GM21528 (cell line): Measurements from ENCODE around the gene SIX6.

ENCODE experiments used
- ATAC-seq: cut with Tn5 transposase; IDR thresholded peaks from one replicate; pipeline ENCODE4 v1.9.1; 2021; ENCODE audit warnings: mild to moderate bottlenecking, moderate library complexity; ENCODE audit not compliant: unreplicated experiment, low FRiP score

Gene SIX6

GRCh38 chr14:60512973-60513571 is 4.1 kb downstream of the SIX6 start:
- no peak for ATAC-seq

- ATAC-seq: no peak
Observed at GRCh38 chr14:60514378-60514740, 5.4 kb downstream of the SIX6 start.

DNA sequence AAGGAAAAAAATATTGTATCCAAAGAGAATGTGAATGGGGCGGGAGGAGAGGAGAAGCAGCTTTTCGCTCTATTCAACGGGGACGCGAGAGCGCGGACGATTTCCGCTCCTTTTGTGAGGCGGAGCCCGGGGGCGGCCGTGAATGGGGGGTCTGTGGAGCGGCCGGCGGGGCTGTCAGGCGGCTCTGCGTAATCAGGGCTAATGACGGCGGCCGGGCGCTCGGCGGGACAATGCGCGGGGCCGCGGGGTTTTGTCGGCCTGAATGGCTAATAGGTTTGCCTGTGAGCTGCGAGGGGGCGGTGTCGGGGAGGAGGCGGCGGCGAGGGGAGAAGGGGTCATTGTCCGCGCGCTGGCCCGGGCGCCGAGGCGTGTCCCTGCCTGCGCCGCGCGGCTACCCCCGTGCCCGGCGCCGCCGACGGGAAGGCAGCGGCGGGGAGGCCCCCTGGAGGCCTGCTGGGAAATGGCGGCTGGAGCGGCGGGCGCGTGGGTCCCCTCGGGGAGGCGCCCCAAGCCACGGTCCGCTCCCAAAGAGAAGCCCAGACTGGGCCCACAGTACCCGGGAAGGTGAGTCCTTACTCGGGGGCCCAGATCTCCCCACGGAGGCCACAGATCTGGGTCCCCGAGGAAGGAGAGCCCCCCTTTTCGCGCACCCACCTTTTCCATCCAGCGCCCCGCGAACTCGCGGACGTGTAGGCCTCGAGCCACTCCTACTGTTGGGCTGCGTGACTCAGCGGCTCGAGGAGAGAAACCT is 6.0 kb downstream of the SIX6 start:
- no peak for ATAC-seq

- no peak for ATAC-seq
Observed at GRCh38 chr14:60515511-60516289, 6.8 kb downstream of the SIX6 start.

DNA sequence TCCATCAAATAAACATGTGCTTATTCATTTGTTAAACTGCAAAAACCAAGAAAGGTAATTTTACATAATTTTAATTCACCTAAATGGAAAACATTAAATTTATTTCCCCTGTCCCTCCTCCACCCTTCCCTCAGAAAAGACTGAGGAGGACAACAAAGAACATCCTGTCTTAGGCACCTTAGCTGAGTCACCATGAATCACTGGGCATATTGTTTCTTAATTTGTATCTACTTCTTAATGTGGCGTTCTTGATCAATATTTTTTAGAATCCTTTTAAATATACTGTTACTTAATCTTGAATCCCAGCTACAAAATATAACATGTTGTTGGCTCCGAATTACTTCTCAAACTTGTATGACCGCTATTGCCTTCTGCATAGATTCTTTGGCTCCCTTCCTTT is 23.5 kb downstream of the SIX6 start:
- ATAC-seq: no peak

GRCh38 chr14:60537663-60538062 is 28.7 kb downstream of the SIX6 start:
- no peak for ATAC-seq

GRCh38 chr14:60544659-60545058 is 35.7 kb downstream of the SIX6 start:
- no peak for ATAC-seq

DNA sequence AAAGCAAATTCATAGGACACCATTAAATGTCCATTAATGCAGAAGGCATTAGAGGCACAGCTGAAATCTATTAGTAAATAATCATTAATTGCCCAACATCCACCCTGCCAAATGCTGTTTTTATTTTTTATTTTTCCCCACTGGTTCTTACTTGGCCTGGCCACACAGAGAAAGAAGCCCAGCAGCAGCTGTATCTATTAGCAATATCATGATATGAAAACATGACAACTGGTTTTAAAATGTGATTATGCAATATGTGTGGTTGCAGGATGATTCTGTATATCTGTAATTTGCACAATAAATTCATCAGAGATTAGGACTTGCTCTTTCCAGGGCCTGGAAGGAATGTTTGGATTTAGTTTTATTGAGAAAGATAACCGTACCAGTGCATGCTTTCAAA is 44.9 kb downstream of the SIX6 start:
- no peak for ATAC-seq

- ATAC-seq: peak; percentile 68
Observed at GRCh38 chr14:60561845-60562746, 53.1 kb downstream of the SIX6 start.
